SK-N-SH (cell line): ENCODE measurements around the gene AP4M1. TPM values are rescaled to one million over a fixed set of nuclear protein-coding genes. Genes with fewer than 3 reads are reported as not detected.
"Not testable (repeated sequence)": the region's sequence is repeated elsewhere in the genome, so short reads cannot be mapped to it uniquely, and the experiment has no call there.

Experiments used
- CTCF ChIA-PET: fragments of 300-600, 350-600 bp; formaldehyde crosslinking; extraction: SDS; loops from one replicate; lab custom pipeline; 2021; lab: Yijun Ruan, JAX
- POLR2A ChIA-PET: fragments of 350-600 bp; sonication (Branson Sonifier 250); formaldehyde crosslinking; extraction: SDS; loops from one replicate; lab custom pipeline; 2020; ENCODE audit warnings: antibody characterized with exemption, inconsistent platforms; lab: Yijun Ruan, JAX
- DNase-seq: peaks from one replicate; pipeline ENCODE4 v3.0.0; 2012
- H2AFZ ChIP-seq: fragments of 200-600 bp; sonication (generic); 2 replicates; pipeline ENCODE4 v1.8.1; 2016; ENCODE audit warnings: antibody characterized with exemption, mild to moderate bottlenecking, low read depth
- H3F3A ChIP-seq: fragments of 200-600 bp; sonication (generic); replicated peaks from 2 replicates; pipeline ENCODE3; 2016; ENCODE audit warnings: antibody characterized with exemption, mild to moderate bottlenecking; ENCODE audit not compliant: insufficient read depth
- H3K27ac ChIP-seq, 2 experiments: fragments of 200-500 bp in 1 of 2; fragments of 200-600 bp in 1 of 2; sonication (Bioruptor generic) in 1 of 2; sonication (generic), shearing (Covaris generic) in 1 of 2; 2 replicates each; pipeline versions ENCODE4 v1.5.1 to v1.6.1; 2014 to 2016; ENCODE audit warnings: low read depth in 2 of 2, inconsistent platforms in 1 of 2, low read length in 1 of 2, mild to moderate bottlenecking in 1 of 2, mixed read lengths in 1 of 2
- H3K27me3 ChIP-seq: fragments of 200-600 bp; sonication (generic), shearing (Covaris generic); 2 replicates; pipeline ENCODE4 v1.6.1; 2016; ENCODE audit warnings: mixed run types; ENCODE audit not compliant: insufficient read depth
- H3K36me3 ChIP-seq, 2 experiments: fragments of 200-500 bp in 1 of 2; fragments of 200-600 bp in 1 of 2; sonication (Bioruptor generic) in 1 of 2; sonication (generic) in 1 of 2; replicated peaks in 1 of 2; 2 replicates each; pipeline versions ENCODE3 to v1.5.1; 2014 to 2016; ENCODE audit warnings: low read length in 1 of 2, mild to moderate bottlenecking in 1 of 2; ENCODE audit not compliant: insufficient read depth in 2 of 2, control insufficient read depth in 1 of 2
- H3K4me1 ChIP-seq, 2 experiments: fragments of 200-500 bp in 1 of 2; fragments of 200-600 bp in 1 of 2; sonication (Bioruptor generic) in 1 of 2; sonication (generic), shearing (Covaris generic) in 1 of 2; 2 replicates each; pipeline versions ENCODE4 v1.5.1 to v1.6.1; 2014 to 2016; ENCODE audit warnings: low read depth in 1 of 2, low read length in 1 of 2, mixed run types in 1 of 2; ENCODE audit not compliant: insufficient read depth in 2 of 2, control insufficient read depth in 1 of 2
- H3K4me2 ChIP-seq: fragments of 200-600 bp; sonication (generic), shearing (Covaris generic); 2 replicates; pipeline ENCODE4 v1.6.1; 2017; ENCODE audit warnings: mixed run types
- H3K4me3 ChIP-seq, 2 experiments: fragments of 200-500 bp in 1 of 2; fragments of 200-600 bp in 1 of 2; sonication (Bioruptor generic) in 1 of 2; sonication (generic), shearing (Covaris generic) in 1 of 2; 2 replicates each; pipeline versions ENCODE4 v1.5.1 to v1.8.1; 2014 to 2016; ENCODE audit warnings: low read depth in 2 of 2, inconsistent platforms in 1 of 2, low read length in 1 of 2, mild to moderate bottlenecking in 1 of 2, mixed read lengths in 1 of 2, moderate library complexity in 1 of 2
- H3K79me2 ChIP-seq: fragments of 200-600 bp; sonication (generic); 2 replicates; pipeline ENCODE4 v1.8.1; 2017; ENCODE audit warnings: mild to moderate bottlenecking; ENCODE audit not compliant: insufficient read depth
- H3K9ac ChIP-seq: fragments of 200-600 bp; sonication (generic); 2 replicates; pipeline ENCODE4 v1.6.1; 2017; ENCODE audit warnings: mixed run types
- H3K9me2 ChIP-seq: fragments of 200-600 bp; sonication (generic); 2 replicates; pipeline ENCODE4 v1.6.1; 2017; ENCODE audit warnings: mixed run types
- H3K9me3 ChIP-seq: fragments of 200-600 bp; sonication (generic); 2 replicates; pipeline ENCODE4 v1.6.1; 2017; ENCODE audit warnings: mixed run types, mild to moderate bottlenecking, moderate library complexity
- H4K20me1 ChIP-seq: fragments of 200-600 bp; sonication (generic); 2 replicates; pipeline ENCODE4 v1.6.1; 2017; ENCODE audit warnings: mild to moderate bottlenecking, mixed run types; ENCODE audit not compliant: insufficient read depth
- ELF1 ChIP-seq: IDR thresholded peaks from 2 replicates; pipeline ENCODE4 v1.4.0; 2012
- GABPA ChIP-seq: IDR thresholded peaks from 2 replicates; pipeline ENCODE4 v1.4.0; 2012; ENCODE audit warnings: low read depth, mild to moderate bottlenecking
- GATA2 ChIP-seq: sonication (generic); formaldehyde crosslinking; IDR thresholded peaks from 2 replicates; pipeline ENCODE4 v1.5.0; 2020; ENCODE audit warnings: mild to moderate bottlenecking, missing genetic modification reagents
- NRF1 ChIP-seq: IDR thresholded peaks from 2 replicates; pipeline ENCODE4 v1.6.1; 2012; ENCODE audit warnings: low read depth, mild to moderate bottlenecking, low read length
- POLR2AphosphoS5 ChIP-seq: IDR thresholded peaks from 2 replicates; pipeline ENCODE4 v1.6.1; 2012; ENCODE audit warnings: low read depth, low read length
- RAD21 ChIP-seq: IDR thresholded peaks from 2 replicates; pipeline ENCODE4 v1.6.1; 2012; ENCODE audit warnings: mild to moderate bottlenecking, low read length
- RFX5 ChIP-seq: IDR thresholded peaks from 2 replicates; pipeline ENCODE4 v1.6.1; 2012; ENCODE audit warnings: mild to moderate bottlenecking, improper control_type of control experiment, low read length
- SMC3 ChIP-seq: IDR thresholded peaks from 2 replicates; pipeline ENCODE4 v1.6.1; 2012; ENCODE audit warnings: low read depth, low read length, improper control_type of control experiment
- TCF12 ChIP-seq: IDR thresholded peaks from 2 replicates; pipeline ENCODE4 v1.4.0; 2012
- WGBS: methylation state at CpG from one replicate; pipeline ENCODE4 v1.1.6; 2017; ENCODE audit warnings: low lambda C conversion rate; 5-methylcytosine and 5-hydroxymethylcytosine counted together
- polyA plus RNA-seq, 3 experiments: library from polyadenylated mRNA; depleted of rRNA; stranded (reverse); fragments of >200 nt; gene quantifications; 2 replicates each; pipeline ENCODE4 v1.2.3, GENCODE V29; 2012
- TF ChIP-seq, protein P1 (sequence below): fragments of 200-600 bp; sonication (generic); IDR thresholded peaks from 2 replicates; pipeline ENCODE4 v1.6.1; 2017; ENCODE audit warnings: antibody characterized with exemption, mild to moderate bottlenecking, moderate library complexity
- TF ChIP-seq, protein P2 (sequence below): IDR thresholded peaks from 2 replicates; pipeline ENCODE4 v1.4.0; 2012; ENCODE audit warnings: low read depth, borderline replicate concordance

Gene AP4M1
- polyA plus RNA-seq, 1 of the 3 experiments (the other 2 are of a cell fraction): 35.0 TPM

DNA sequence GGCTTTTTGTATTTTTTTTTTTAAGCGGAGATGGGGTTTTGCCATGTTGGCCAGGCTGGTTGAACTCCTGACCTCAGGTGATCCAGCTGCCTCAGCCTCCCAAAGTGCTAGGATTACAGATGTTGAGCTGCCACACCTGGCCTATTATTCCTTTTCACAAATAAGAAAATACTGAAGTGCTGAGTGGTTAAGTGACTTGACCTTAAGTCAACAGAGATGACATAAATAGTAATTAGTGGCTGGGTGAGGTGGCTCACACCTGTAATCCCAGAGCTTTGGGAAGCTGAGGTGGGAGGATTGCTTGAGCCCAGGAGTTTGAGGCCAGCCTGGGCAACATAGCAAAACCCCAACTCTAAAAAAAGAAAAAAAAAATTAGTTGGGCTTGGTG, 28.8 kb downstream of the AP4M1 start:
- H3K9ac ChIP-seq, H3K4me3 ChIP-seq, H4K20me1 ChIP-seq, H3K27me3 ChIP-seq, H3K9me2 ChIP-seq, H2AFZ ChIP-seq, DNase-seq, H3K36me3 ChIP-seq, H3K27ac ChIP-seq, H3K4me2 ChIP-seq, H3K9me3 ChIP-seq: not testable (repeated sequence)
- H3F3A ChIP-seq: peaks cover 34% of the 10 kb centered on the region
- POLR2A ChIA-PET: interaction anchor here (0.9 to 3.1 kb wide), 4 partner anchors 16 to 29 kb away, joined by 3 to 19 read pairs (median 8); partner anchors contain the start of genes AP4M1, LAMTOR4 and MCM7
- H3K4me1 ChIP-seq: peaks cover 10 to 16% of the 10 kb centered on the region in 2 experiments; a peak in 2 of 4 replicates
- H3K79me2 ChIP-seq: peaks cover 13% of the 10 kb centered on the region; the same call in 1 of the 2 replicates
- 83% methylated on average over 1 of the region's 1 CpG for WGBS
- CTCF ChIA-PET: interaction anchor here (0.6 to 13.6 kb wide), 39 partner anchors 8 to 596 kb away, joined by 3 to 262 read pairs (median 6); partner anchors contain the start of genes AP4M1, CNPY4, GAL3ST4 and GPC2

DNA sequence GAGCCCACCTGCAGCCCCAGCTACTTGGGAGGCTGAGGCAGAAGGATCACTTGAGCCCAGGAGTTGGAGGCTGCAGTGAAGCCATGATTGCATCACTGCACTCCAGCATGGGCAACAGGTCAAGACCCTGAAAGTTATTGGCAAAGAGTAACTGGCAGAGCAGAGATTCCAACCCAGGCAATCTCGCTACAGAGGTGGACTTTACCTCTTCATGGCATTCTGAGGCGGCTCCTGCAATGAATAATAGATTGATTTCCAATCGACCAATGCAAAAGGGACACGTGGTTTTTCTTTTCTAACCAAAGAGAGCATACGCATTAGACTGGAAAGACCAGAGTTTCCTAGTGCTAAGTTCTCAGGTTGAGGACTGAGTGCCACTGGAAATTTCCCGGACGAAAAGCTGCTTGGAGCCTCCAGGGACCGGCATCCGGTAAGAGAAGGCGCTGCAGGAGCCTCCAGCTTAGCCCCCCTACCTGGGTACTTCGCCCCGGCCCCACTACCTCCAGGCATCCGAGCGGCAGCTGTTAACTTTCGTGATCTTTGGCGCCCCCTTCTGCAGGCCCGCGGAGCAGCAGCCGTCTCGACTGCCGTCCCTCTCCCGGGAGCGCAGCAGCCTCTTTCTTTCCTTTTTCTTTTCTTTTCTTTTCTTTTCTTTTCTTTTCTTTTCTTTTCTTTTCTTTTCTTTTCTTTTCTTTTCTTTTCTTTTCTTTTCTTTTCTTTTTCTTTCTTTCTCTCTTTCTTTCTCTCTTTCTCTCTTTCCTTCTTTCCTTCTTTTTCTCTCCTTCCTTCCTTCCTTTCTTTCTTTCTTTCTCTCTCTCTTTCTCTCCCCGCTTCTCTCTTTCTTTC, 29.4 kb downstream of the AP4M1 start:
- H3K27me3 ChIP-seq: no peaks in the 10 kb centered on the region
- ChIA-PET POLR2A (interaction anchor here (0.7 to 3.1 kb wide), 3 partner anchors 18 to 46 kb away, joined by 3 to 12 read pairs (median 3); partner anchors contain the start of genes AP4M1, LAMTOR4 and MCM7), CTCF (interaction anchor here (0.6 to 13.6 kb wide), 50 partner anchors 9 to 596 kb away, joined by 3 to 262 read pairs (median 5); partner anchors contain the start of genes AP4M1, CNPY4, GAL3ST4 and GPC2)
- peaks cover 7% of the 10 kb centered on the region; the same call in 1 of the 2 replicates for H3K79me2 ChIP-seq
- peak overlapping the region; percentile 83 for H2AFZ ChIP-seq
- peaks cover 10% of the 10 kb centered on the region in 2 experiments; a peak in 2 of 4 replicates for H3K4me1 ChIP-seq
- H3K9me2 ChIP-seq: no peaks in the 10 kb centered on the region
- peaks cover 31% of the 10 kb centered on the region for H3F3A ChIP-seq
- no peaks in the 10 kb centered on the region for H4K20me1 ChIP-seq
- TF ChIP-seq GABPA: no peak
- TF ChIP-seq, protein P1, sequence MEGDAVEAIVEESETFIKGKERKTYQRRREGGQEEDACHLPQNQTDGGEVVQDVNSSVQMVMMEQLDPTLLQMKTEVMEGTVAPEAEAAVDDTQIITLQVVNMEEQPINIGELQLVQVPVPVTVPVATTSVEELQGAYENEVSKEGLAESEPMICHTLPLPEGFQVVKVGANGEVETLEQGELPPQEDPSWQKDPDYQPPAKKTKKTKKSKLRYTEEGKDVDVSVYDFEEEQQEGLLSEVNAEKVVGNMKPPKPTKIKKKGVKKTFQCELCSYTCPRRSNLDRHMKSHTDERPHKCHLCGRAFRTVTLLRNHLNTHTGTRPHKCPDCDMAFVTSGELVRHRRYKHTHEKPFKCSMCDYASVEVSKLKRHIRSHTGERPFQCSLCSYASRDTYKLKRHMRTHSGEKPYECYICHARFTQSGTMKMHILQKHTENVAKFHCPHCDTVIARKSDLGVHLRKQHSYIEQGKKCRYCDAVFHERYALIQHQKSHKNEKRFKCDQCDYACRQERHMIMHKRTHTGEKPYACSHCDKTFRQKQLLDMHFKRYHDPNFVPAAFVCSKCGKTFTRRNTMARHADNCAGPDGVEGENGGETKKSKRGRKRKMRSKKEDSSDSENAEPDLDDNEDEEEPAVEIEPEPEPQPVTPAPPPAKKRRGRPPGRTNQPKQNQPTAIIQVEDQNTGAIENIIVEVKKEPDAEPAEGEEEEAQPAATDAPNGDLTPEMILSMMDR: peak; percentile 98
- no peak for TF ChIP-seq POLR2AphosphoS5
- no peak for TF ChIP-seq RFX5
- TF ChIP-seq SMC3: peak; percentile 59
- TF ChIP-seq NRF1: no peak
- TF ChIP-seq, protein P2, sequence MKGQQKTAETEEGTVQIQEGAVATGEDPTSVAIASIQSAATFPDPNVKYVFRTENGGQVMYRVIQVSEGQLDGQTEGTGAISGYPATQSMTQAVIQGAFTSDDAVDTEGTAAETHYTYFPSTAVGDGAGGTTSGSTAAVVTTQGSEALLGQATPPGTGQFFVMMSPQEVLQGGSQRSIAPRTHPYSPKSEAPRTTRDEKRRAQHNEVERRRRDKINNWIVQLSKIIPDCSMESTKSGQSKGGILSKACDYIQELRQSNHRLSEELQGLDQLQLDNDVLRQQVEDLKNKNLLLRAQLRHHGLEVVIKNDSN: no peak
- TF ChIP-seq RAD21: peak; percentile 79
- no peak for TF ChIP-seq GATA2
- TF ChIP-seq ELF1: no peak
- TF ChIP-seq TCF12: no peak
- 20% methylated on average over 24 of the region's 24 CpGs for WGBS
- H3K9ac ChIP-seq: no peak overlapping the region
- no peak overlapping the region; a peak in 1 of 4 replicates for H3K4me3 ChIP-seq
- H3K27ac ChIP-seq: no peak overlapping the region
- H3K9me3 ChIP-seq: no peaks in the 10 kb centered on the region
- DNase-seq: peak; percentile 88
- no peaks in the 10 kb centered on the region for H3K36me3 ChIP-seq
- H3K4me2 ChIP-seq: peak overlapping the region; percentile 54
